GM12891 (cell line): ENCODE measurements around the gene DNASE2B.

ENCODE experiments used
- PAX5 ChIP-seq: IDR thresholded peaks from 2 replicates; pipeline ENCODE4 v1.6.1; 2011; ENCODE audit warnings: low read length, moderate library complexity, mild to moderate bottlenecking; ENCODE audit not compliant: insufficient read depth, severe bottlenecking
- POLR2A ChIP-seq: IDR thresholded peaks from 2 replicates; pipeline ENCODE4 v1.6.1; 2011; ENCODE audit warnings: low read depth, low read length, control low read depth
- POLR2AphosphoS5 ChIP-seq: IDR thresholded peaks from 2 replicates; pipeline ENCODE4 v1.6.1; 2011; ENCODE audit warnings: low read depth, low read length, control low read depth
- POU2F2 ChIP-seq: IDR thresholded peaks from 2 replicates; pipeline ENCODE4 v1.6.1; 2011; ENCODE audit warnings: low read depth, mild to moderate bottlenecking, control low read depth, low read length, moderate library complexity
- SPI1 ChIP-seq: IDR thresholded peaks from 2 replicates; pipeline ENCODE4 v1.6.1; 2011; ENCODE audit warnings: low read depth, low read length, control low read depth
- TAF1 ChIP-seq: IDR thresholded peaks from 2 replicates; pipeline ENCODE4 v1.6.1; 2011; ENCODE audit warnings: low read depth, low read length, control low read depth

DNA sequence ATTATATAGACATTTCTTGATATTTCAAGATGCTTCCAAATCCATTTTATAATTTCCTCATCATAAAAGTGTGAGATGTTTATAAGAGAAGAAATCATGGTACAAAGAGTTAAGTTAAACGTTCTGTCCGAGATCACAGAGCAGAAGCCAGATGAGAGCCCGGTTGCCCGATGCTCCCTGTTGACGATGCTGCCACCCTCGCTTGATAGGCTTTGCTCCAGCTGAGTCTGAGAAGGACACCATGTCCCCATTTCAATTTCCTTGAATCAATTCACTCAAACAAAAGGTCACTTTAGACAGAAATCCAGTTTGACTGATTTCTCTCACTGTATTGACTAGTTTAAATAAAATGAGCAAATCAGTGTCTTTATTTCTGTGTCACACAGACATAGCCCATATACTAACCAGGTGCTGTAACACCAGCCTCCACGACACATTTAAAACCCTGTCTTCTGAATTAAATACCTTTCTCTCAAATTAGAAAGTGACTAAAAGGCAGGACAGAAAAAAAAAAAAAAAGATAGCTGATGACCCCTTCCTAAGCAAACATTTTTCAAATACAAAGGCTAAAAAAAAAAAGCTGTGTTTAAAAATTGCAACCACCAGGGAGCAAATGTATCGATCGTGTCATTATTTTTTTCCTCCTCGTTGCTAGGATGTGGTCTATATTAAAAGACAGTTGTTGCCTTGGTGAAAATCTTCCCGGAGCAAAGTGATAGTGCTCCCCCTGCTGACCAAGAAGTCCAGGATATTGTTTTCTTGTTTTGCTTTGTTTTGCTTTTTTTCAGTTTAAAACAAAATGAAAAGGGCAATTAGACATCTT, 35.2 kb downstream of the DNASE2B start:
- no peak for TF ChIP-seq POLR2A
- no peak for TF ChIP-seq POLR2AphosphoS5
- TF ChIP-seq POU2F2: no peak
- TF ChIP-seq SPI1: no peak
- TF ChIP-seq TAF1: no peak
- no peak for TF ChIP-seq PAX5
